ENCODE results near the gene ITLN1. TPM values are rescaled to one million over a fixed set of nuclear protein-coding genes. Genes with fewer than 3 reads are reported as not detected.

The ITLN1 gene
- total and polyA plus RNA-seq, 10 donors, result 0.52 to 3.6 (median 1.7) TPM

GRCh38 chr1:160846281-160846680, 38.7 kb downstream of the ITLN1 start:
- no peak for TF ChIP-seq POLR2AphosphoS5 (IDR thresholded peaks at IDR 0.05)
- TF ChIP-seq POLR2A (IDR thresholded peaks at IDR 0.05), result no peak
- no peak for TF ChIP-seq CTCF (IDR thresholded peaks at IDR 0.05 in 8 of 11, conservative IDR thresholded peaks at IDR 0.05 in 3 of 11)
- no peaks in the 10 kb centered on the region for H3K9me3 ChIP-seq
- H3K36me3 ChIP-seq, result peaks cover 0 to 3% (median 0%) of the 10 kb centered on the region in 6 donors
- DNase-seq, result no peak
- WGBS, 5 donors, result 88 to 94% (median 90%) methylated on average over 12 of the region's 12 CpGs
- no peak overlapping the region for H3K27ac ChIP-seq
- H3K4me3 ChIP-seq, result no peak overlapping the region
- no peaks in the 10 kb centered on the region for H3K27me3 ChIP-seq (replicated peaks in 1 of 7)
- peaks cover 0 to 36% (median 5%) of the 10 kb centered on the region in 6 donors for H3K4me1 ChIP-seq
- intact Hi-C loops (cut with DNase I; ENCODE audit: low total_unique reads), result no loop called here

GRCh38 chr1:160844447-160845232, 40.3 kb downstream of the ITLN1 start:
- TF ChIP-seq POLR2AphosphoS5 (IDR thresholded peaks at IDR 0.05) (no peak), CTCF (IDR thresholded peaks at IDR 0.05 in 8 of 11, conservative IDR thresholded peaks at IDR 0.05 in 3 of 11) (no peak), POLR2A (IDR thresholded peaks at IDR 0.05) (no peak)
- no peaks in the 10 kb centered on the region for H3K9me3 ChIP-seq
- intact Hi-C loops (cut with DNase I; ENCODE audit: low total_unique reads), result no loop called here
- H3K4me3 ChIP-seq, result no peak overlapping the region
- peaks cover 0 to 37% (median 5%) of the 10 kb centered on the region in 6 donors for H3K4me1 ChIP-seq
- H3K36me3 ChIP-seq, result peaks cover 0 to 11% (median 0%) of the 10 kb centered on the region in 6 donors
- peak overlapping the region in 1 of 8 donors; percentile 29 for H3K27ac ChIP-seq
- WGBS, 5 donors, result 85 to 92% (median 86%) methylated on average over 12 of the region's 12 CpGs
- no peak for DNase-seq
- no peaks in the 10 kb centered on the region for H3K27me3 ChIP-seq (replicated peaks in 1 of 7)

DNA sequence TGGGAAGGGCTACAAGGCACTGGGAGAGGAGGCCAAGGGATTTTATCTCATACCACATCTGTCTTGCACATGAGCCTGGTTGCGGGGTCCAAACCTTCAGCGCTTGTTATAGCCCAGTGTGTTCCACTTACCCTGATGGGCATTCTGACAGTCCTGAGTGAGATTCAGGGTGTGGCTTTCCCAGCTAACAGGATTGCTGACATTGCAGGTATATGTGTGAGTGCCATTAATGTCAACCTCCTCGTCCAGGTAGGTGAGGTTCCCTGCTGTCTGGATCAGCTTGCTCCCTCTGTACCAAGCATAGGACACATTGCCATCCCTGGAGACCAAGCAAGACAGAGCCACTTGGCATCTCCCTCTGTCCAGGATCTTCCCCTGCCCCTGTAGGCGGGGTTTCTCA, 43.9 kb downstream of the ITLN1 start:
- Histone ChIP-seq H3K27ac (no peak overlapping the region), H3K4me3 (no peak overlapping the region), H3K27me3 (replicated peaks in 1 of 7) (no peaks in the 10 kb centered on the region), H3K4me1 (peaks cover 24 to 73% (median 34%) of the 10 kb centered on the region in 6 donors), H3K36me3 (peaks cover 0 to 11% (median 0%) of the 10 kb centered on the region in 6 donors), H3K9me3 (no peaks in the 10 kb centered on the region)
- WGBS, 5 donors, result 87 to 100% (median 92%) methylated on average over 3 to 4 of the region's 4 CpGs
- TF ChIP-seq POLR2AphosphoS5 (IDR thresholded peaks at IDR 0.05), result no peak
- no peak for TF ChIP-seq POLR2A (IDR thresholded peaks at IDR 0.05)
- TF ChIP-seq CTCF (IDR thresholded peaks at IDR 0.05 in 8 of 11, conservative IDR thresholded peaks at IDR 0.05 in 3 of 11), result no peak
- intact Hi-C loops (cut with DNase I; ENCODE audit: low total_unique reads), result no loop called here
- no peak for DNase-seq

GRCh38 chr1:160839746-160840145, 45.2 kb downstream of the ITLN1 start:
- TF ChIP-seq CTCF (IDR thresholded peaks at IDR 0.05 in 8 of 11, conservative IDR thresholded peaks at IDR 0.05 in 3 of 11) (no peak), POLR2AphosphoS5 (IDR thresholded peaks at IDR 0.05) (no peak), POLR2A (IDR thresholded peaks at IDR 0.05) (no peak)
- H3K4me1 ChIP-seq, result peaks cover 24 to 79% (median 35%) of the 10 kb centered on the region in 6 donors
- no peak overlapping the region for H3K4me3 ChIP-seq
- no peaks in the 10 kb centered on the region for H3K9me3 ChIP-seq
- intact Hi-C loops (cut with DNase I; ENCODE audit: low total_unique reads), result no loop called here
- no peaks in the 10 kb centered on the region for H3K27me3 ChIP-seq (replicated peaks in 1 of 7)
- WGBS, 5 donors, result 69 to 73% (median 71%) methylated on average over 2 of the region's 2 CpGs
- H3K36me3 ChIP-seq, result peaks cover 0 to 11% (median 0%) of the 10 kb centered on the region in 6 donors
- peak overlapping the region in 1 of 8 donors; percentile 21 for H3K27ac ChIP-seq
- DNase-seq, result no peak
